NCI-H2196 treated with DMSO at 0.1 percent for 48 hours (cell line): ENCODE results near the gene ADORA2A.

ENCODE experiments used
- DNase-seq: peaks from one replicate; lab custom pipeline; 2025; ENCODE audit not compliant: unreplicated experiment; lab: John Stamatoyannopoulos, UW

Gene ADORA2A

GRCh38 chr22:24431309-24432034 lies 4.1 kb downstream of the ADORA2A start:
- DNase-seq: no peak

- DNase-seq: peak; percentile 7
These were observed 4.9 kb downstream of the ADORA2A start for GRCh38 chr22:24432059-24432853.

- DNase-seq: no peak
These were observed 5.8 kb downstream of the ADORA2A start for GRCh38 chr22:24433001-24433827.

- DNase-seq: no peak
These were observed 6.5 kb downstream of the ADORA2A start for GRCh38 chr22:24433828-24434470.

GRCh38 chr22:24434471-24435322 lies 7.3 kb downstream of the ADORA2A start:
- no peak for DNase-seq

- DNase-seq: no peak
These were observed 7.9 kb downstream of the ADORA2A start for GRCh38 chr22:24435323-24435645.

DNA sequence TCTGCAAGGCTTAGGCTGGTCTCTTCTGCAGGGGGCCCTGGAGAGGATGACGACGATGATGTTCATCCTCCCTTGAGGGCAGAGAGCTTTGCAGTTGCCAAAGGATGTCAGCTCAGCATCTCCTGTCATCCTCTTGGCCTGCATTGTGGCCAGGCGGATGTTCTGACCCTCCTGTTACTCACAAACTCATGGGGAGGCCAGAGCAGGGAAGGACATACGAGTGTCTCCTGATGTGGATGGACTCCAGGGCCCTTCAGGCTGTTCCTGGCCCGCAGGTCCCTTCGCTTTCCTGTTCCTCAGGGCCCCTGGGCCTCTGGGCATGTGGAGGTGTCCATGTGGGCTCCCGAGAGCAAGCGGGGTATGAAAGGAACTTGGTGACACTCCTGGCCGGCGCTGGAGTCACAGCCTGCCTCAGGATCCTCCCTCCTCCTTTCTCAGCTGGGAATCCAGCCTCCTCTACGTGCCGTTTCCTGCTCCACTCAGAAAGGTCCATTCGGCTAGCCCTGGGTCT lies 8.5 kb downstream of the ADORA2A start:
- DNase-seq: no peak

DNA sequence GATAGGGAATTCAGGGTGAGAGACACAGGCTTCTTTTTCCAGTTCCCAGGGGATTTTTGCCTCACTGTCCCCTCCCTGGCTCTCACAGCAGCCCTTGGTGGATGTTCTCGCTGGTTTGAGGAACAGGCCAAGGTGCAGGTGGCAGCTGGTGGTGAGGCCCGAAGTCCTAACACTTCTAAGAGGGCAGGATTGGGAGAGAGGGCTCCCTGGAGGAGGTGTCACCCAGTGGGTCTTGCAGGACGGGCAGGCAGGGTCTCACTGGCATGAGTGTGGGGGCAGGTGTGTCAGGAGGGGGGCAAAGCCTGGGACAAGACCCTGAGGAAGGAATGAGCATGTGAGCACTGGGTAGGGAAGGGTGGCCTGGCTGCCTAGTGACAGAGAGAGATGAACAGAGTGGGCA lies 9.2 kb downstream of the ADORA2A start:
- DNase-seq: no peak

GRCh38 chr22:24437091-24437490 lies 9.7 kb downstream of the ADORA2A start:
- no peak for DNase-seq

- no peak for DNase-seq
These were observed 10.4 kb downstream of the ADORA2A start for GRCh38 chr22:24437741-24438328.

- no peak for DNase-seq
These were observed 12.9 kb downstream of the ADORA2A start for GRCh38 chr22:24440270-24440717.

DNA sequence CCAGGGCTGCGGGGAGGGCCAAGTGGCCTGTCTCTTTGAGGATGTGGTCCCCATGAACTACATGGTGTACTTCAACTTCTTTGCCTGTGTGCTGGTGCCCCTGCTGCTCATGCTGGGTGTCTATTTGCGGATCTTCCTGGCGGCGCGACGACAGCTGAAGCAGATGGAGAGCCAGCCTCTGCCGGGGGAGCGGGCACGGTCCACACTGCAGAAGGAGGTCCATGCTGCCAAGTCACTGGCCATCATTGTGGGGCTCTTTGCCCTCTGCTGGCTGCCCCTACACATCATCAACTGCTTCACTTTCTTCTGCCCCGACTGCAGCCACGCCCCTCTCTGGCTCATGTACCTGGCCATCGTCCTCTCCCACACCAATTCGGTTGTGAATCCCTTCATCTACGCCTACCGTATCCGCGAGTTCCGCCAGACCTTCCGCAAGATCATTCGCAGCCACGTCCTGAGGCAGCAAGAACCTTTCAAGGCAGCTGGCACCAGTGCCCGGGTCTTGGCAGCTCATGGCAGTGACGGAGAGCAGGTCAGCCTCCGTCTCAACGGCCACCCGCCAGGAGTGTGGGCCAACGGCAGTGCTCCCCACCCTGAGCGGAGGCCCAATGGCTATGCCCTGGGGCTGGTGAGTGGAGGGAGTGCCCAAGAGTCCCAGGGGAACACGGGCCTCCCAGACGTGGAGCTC lies 13.5 kb downstream of the ADORA2A start:
- DNase-seq: no peak

DNA sequence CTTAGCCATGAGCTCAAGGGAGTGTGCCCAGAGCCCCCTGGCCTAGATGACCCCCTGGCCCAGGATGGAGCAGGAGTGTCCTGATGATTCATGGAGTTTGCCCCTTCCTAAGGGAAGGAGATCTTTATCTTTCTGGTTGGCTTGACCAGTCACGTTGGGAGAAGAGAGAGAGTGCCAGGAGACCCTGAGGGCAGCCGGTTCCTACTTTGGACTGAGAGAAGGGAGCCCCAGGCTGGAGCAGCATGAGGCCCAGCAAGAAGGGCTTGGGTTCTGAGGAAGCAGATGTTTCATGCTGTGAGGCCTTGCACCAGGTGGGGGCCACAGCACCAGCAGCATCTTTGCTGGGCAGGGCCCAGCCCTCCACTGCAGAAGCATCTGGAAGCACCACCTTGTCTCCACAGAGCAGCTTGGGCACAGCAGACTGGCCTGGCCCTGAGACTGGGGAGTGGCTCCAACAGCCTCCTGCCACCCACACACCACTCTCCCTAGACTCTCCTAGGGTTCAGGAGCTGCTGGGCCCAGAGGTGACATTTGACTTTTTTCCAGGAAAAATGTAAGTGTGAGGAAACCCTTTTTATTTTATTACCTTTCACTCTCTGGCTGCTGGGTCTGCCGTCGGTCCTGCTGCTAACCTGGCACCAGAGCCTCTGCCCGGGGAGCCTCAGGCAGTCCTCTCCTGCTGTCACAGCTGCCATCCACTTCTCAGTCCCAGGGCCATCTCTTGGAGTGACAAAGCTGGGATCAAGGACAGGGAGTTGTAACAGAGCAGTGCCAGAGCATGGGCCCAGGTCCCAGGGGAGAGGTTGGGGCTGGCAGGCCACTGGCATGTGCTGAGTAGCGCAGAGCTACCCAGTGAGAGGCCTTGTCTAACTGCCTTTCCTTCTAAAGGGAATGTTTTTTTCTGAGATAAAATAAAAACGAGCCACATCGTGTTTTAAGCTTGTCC lies 14.3 kb downstream of the ADORA2A start:
- DNase-seq: no peak

DNA sequence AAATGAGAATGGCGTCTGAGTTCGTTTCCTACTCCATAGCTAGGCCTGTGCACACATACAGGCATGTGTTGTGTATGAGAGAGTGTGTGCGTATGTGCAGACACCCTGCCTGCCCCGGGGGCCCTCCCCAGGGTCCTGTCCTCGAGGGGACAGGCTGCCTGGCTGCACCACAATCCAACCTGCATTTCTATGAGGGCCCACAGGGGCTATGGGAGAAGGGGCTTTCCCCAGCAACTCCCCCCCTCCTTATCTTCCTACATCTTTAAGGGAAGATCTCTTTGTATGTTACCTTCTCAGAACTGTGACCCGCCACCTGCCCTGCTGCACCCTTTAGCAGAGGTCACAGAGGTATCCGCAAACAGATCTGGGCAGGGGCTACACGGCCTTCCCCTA lies 14.9 kb downstream of the ADORA2A start:
- DNase-seq: no peak

DNA sequence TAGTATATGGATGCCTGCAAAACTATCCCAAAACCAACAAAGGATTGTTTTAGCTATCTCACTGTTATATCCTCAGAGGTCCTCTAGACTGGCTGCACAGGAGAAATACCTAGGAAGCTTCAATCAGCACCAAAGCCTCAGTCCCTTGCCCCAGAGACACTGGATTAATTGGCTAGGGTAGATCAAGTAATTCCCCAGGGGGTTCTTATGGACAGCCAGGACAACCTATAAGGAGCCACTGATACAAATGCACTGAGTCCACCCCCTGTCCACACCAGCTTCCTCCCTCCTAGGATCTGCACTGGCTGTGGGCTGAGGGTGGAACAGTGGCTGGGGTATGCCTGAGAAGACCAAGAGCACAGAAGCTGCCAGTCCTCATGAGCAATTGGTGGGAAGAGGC lies 16.3 kb downstream of the ADORA2A start:
- no peak for DNase-seq

GRCh38 chr22:24444251-24444650 lies 16.9 kb downstream of the ADORA2A start:
- DNase-seq: no peak

DNA sequence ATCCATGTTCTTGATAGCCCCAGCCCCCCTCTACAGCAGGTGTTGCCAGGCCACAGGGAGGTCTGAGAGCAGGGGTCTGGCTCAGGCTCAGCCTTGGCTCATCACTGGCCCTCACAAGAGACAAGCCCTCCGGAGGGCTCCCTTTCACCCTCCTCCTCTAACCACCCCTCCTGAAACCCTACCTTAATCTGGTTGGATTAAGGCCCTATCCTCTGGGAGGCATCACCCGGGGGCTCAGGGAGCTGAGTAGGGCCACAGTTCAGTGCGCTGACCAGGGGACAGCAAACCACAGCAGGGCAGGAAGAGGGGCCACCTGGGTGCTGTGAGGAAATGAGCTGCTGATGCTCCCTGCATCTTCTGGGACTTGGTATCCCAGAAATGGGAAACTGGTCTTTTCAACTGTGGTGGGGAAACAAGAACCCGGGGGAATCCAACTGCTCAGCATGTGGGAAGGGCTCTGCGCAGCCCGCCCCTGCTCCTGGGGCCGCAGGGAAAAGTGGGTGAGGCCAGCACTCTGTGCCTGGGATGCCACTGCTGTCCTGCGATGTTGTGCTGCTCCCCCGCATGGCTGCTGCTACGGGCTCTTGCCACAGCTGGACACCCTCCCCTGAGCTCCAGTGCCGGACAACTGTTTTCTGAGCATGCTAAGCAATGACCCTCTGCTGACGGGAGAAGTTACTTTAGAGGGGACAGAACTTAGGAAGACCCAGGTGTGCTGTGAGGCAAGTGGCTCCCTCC lies 17.5 kb downstream of the ADORA2A start:
- no peak for DNase-seq
